ENCODE data around the gene AS3MT.
"Not testable (repeated sequence)": the region's sequence is repeated elsewhere in the genome, so short reads cannot be mapped to it uniquely, and the experiment has no call there.

Gene AS3MT

DNA sequence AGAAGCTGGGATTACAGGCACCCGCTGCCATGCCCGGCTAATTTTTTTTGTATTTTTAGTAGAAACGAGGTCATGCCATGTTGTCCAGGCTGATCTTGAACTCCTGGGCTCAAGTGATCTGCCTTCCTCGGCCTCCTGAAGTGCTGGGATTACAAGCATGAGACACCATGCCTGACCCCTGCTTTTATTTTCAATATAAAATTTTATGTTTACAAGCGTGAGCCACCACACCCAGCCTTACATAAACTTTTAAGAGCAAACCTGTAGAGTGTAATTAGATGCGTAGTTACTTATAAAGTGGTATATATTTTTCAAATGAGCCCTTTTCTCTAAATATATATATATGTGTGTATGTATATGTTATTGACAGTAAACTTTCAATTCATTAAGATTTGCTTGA is 57.6 kb downstream of the AS3MT start:
- H3K4me3 ChIP-seq (replicated peaks; ENCODE audit: low read depth, low read length), result no peak overlapping the region
- TF ChIP-seq, protein P1, sequence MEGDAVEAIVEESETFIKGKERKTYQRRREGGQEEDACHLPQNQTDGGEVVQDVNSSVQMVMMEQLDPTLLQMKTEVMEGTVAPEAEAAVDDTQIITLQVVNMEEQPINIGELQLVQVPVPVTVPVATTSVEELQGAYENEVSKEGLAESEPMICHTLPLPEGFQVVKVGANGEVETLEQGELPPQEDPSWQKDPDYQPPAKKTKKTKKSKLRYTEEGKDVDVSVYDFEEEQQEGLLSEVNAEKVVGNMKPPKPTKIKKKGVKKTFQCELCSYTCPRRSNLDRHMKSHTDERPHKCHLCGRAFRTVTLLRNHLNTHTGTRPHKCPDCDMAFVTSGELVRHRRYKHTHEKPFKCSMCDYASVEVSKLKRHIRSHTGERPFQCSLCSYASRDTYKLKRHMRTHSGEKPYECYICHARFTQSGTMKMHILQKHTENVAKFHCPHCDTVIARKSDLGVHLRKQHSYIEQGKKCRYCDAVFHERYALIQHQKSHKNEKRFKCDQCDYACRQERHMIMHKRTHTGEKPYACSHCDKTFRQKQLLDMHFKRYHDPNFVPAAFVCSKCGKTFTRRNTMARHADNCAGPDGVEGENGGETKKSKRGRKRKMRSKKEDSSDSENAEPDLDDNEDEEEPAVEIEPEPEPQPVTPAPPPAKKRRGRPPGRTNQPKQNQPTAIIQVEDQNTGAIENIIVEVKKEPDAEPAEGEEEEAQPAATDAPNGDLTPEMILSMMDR (IDR thresholded peaks at IDR 0.05; ENCODE audit: low read length, missing control alignments), result no peak
- DNase-seq (ENCODE audit: low read depth), result no peak

DNA sequence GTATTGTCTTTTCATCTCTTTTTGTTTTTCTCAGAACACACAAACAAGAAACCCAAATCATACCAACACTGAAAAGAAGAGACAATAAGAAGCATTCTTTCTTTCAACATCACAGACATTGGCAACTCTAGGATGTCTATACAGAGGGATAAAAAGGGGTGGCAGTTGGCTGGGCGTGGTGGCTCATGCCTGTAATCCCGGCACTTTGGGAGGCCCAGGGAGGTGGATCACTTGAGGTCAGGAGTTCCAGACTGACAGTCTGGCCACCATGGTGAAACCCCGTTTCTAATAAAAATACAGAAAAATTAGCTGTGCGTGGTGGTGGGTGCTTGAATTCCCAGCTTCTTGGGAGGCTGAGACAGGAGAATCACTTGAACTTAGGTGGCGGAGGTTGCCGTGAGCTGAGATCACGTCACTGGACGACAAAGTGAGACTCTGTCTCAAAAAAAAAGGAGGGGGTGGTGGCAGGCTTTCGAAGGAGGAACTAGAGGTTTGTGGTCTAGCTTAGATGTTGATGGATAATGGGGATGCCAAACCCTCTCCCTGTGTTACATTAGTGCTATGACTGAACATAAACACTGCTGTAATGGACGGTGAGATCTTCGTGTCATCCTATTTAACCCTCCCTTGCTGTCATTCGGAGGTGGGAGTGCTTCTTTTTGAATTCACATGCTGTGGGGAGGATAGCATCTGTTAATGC is 58.2 kb downstream of the AS3MT start:
- H3K4me3 ChIP-seq (replicated peaks; ENCODE audit: low read depth, low read length), result no peak overlapping the region
- no peak for DNase-seq (ENCODE audit: low read depth)
- TF ChIP-seq, protein P1 (IDR thresholded peaks at IDR 0.05; ENCODE audit: low read length, missing control alignments), result no peak

DNA sequence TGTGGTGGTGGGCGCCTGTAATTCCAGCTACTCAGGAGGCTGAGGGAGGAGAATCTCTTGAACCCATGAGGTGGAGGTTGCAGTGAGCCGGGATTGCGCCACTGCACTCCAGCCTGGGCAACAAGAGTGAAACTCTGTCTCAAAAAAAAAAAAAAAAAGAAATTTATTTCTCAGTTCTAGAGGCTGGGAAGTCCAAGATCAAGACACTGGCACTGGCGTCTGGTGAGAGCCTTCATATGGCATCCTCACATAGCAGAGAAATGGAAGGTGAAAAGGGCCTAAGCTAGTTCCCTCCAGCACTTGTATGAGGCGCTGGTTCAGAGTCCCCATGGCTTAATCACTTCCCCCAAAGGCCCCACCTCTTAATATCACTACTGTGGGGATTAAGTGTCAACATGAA is 59.2 kb downstream of the AS3MT start:
- not testable (repeated sequence) for H3K4me3 ChIP-seq (replicated peaks; ENCODE audit: low read depth, low read length); DNase-seq (ENCODE audit: low read depth)

DNA sequence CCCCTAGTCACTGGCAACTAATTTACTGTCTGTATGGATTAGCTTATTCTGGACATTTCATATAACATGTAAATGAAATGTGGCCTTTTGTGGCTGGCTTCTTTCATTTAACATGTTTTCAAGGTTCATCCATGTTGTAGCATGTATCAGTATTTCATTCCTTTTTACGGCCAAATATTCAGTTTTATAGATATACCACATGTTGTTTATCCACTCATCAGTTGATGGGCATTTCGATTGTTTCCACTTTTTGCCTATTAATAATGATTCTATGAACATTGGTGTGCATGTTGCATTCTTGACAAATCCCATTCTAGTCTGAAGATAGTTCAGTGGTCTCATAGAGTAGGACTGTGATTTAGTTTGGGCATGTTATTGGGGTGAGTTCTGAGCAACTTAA is 61.5 kb downstream of the AS3MT start:
- TF ChIP-seq, protein P1 (IDR thresholded peaks at IDR 0.05; ENCODE audit: low read length, missing control alignments), result no peak
- H3K4me3 ChIP-seq (replicated peaks; ENCODE audit: low read depth, low read length), result no peak overlapping the region
- no peak for DNase-seq (ENCODE audit: low read depth)

DNA sequence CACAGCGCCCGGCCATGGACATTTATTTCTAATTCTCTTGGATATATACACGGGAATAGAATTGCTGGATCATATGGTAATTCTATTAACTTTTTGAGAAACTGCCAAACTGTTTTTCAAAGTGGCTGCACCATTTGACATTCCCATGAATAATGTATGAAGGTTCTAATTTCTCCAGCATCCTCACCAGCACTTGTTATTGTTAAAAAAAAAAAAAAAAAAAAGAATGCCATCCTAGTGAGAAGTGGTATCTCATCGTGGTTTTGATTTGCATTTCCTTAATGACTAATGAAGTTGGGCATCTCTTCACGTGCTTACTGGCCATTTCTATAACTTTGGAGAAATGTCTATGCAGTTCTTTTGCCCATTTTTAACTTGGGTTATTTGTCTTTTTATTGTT is 62.4 kb downstream of the AS3MT start:
- H3K4me3 ChIP-seq (replicated peaks; ENCODE audit: low read depth, low read length), result no peak overlapping the region
- TF ChIP-seq, protein P1 (IDR thresholded peaks at IDR 0.05; ENCODE audit: low read length, missing control alignments), result no peak
- no peak for DNase-seq (ENCODE audit: low read depth)

DNA sequence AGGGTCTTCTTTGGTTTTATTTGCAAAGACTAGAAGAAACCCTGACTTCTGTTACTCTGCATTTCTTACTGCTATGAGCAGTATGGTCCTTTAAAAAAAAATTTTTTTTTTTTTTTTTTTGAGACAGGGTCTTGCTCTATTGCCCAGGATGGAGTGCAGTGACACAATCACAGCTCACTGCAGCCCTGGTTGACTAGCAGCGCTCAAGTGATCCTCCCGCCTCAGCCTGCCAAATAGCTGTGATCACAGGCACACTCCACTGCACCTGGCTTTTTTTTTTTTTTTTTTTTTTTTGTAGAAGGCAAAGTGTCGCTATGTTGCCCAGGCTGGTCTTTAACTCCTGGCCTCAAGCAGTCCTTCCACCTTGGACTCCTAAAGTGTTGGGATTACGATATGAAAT is 66.2 kb downstream of the AS3MT start:
- TF ChIP-seq, protein P1 (IDR thresholded peaks at IDR 0.05; ENCODE audit: low read length, missing control alignments), result no peak
- DNase-seq (ENCODE audit: low read depth), result no peak
- H3K4me3 ChIP-seq (replicated peaks; ENCODE audit: low read depth, low read length), result no peak overlapping the region

DNA sequence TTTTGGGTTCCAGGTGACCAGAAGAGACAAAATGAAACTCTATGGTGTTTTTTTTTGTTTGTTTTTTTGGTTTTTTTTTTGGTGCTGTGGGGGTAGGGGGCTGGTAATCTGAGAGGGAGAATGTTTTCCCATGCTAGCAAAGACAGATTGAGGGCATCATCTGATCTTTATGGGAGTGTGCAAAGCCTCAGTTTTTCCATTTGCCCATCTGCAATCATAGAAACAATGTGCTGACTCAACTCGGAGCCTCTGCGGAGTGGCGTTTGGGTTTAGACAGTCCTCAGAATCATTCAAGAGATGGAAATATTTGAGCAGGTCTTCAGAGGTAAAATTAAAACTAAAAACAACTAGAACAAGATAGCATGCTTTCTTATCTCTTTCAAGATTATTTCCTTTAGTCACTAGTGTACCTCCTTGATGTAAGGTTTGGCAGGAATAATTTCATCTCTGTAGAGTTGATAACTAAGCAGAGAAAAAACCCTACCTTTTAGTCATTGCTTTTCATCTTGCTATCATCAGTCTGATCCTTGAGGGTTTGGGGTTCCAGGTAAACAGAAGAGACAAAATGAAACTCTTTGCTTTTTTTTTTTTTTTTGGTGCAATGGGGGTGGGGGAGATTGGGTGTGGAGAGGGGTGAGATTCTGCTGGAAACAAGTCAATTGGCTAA is 66.8 kb downstream of the AS3MT start:
- no peak overlapping the region for H3K4me3 ChIP-seq (replicated peaks; ENCODE audit: low read depth, low read length)
- TF ChIP-seq, protein P1 (IDR thresholded peaks at IDR 0.05; ENCODE audit: low read length, missing control alignments), result no peak
- no peak for DNase-seq (ENCODE audit: low read depth)

Data from fibroblast of pulmonary artery (primary cell).